HepG2 (cell line): ENCODE data around the gene GABRG3. TPM values are rescaled to one million over a fixed set of nuclear protein-coding genes. Genes with fewer than 3 reads are reported as not detected.

Source experiments
- ATAC-seq: fragments of 200-7000 bp; cut with Tn5 transposase; 3 replicates; pipeline ENCODE4 v1.9.1; 2020; ENCODE audit warnings: mild to moderate bottlenecking, moderate library complexity
- BruUV-seq: library from RNA; stranded (reverse); fragments of 400-500 nt; replicated peaks from 2 replicates; lab custom pipeline; 2021; lab: Mats Ljungman, UMichigan
- CTCF ChIA-PET: fragments of 300-600 bp; formaldehyde crosslinking; extraction: SDS; loops from one replicate; lab custom pipeline; 2021; ENCODE audit warnings: low total read pairs, inconsistent platforms, low intra/inter-chr PET ratio; lab: Yijun Ruan, JAX
- POLR2A ChIA-PET: fragments of 350-600 bp; sonication (Branson Sonifier 250); formaldehyde crosslinking; loops from one replicate; lab custom pipeline; 2020; ENCODE audit warnings: antibody characterized with exemption, inconsistent platforms; lab: Yijun Ruan, JAX
- DNase-seq: peaks from one replicate; pipeline ENCODE4 v3.0.0-alpha.2; 2015; ENCODE audit warnings: low spot score
- FAIRE-seq: peaks from 3 replicates; lab custom pipeline; 2011; peaks lifted over from hg19 to GRCh38; lab: Jason Lieb, UNC
- H2AFZ ChIP-seq: one replicate; pipeline ENCODE4 v1.6.1; 2011; ENCODE audit warnings: low read length, inconsistent platforms
- H3K27ac ChIP-seq: fragments of 300-600 bp; 3 replicates; pipeline ENCODE4 v1.8.0; 2011; ENCODE audit warnings: mixed run types, mild to moderate bottlenecking, mixed read lengths, low read length, inconsistent platforms; ENCODE audit not compliant: insufficient read depth; ENCODE audit errors: extremely low read length
- H3K27me3 ChIP-seq, 2 experiments: fragments of 200-600 bp in 1 of 2; 2 replicates in 1 of 2; 3 replicates in 1 of 2; pipeline versions ENCODE4 v1.6.0 to v1.8.0; 2011; ENCODE audit warnings: low read length in 2 of 2, mild to moderate bottlenecking in 2 of 2, moderate library complexity in 2 of 2, inconsistent platforms in 1 of 2; ENCODE audit not compliant: insufficient read depth in 2 of 2, control insufficient read depth in 1 of 2
- H3K36me3 ChIP-seq, 2 experiments: fragments of 200-600 bp in 1 of 2; replicated peaks in 1 of 2; 2 replicates in 1 of 2; 3 replicates in 1 of 2; pipeline versions ENCODE4 v1.5.1 to v1.8.0; 2011; ENCODE audit warnings: low read length in 2 of 2, inconsistent platforms in 1 of 2; ENCODE audit not compliant: insufficient read depth in 2 of 2, control insufficient read depth in 1 of 2
- H3K4me1 ChIP-seq: 2 replicates; pipeline ENCODE4 v1.5.1; 2012; ENCODE audit warnings: low read length, inconsistent platforms; ENCODE audit not compliant: insufficient read depth
- H3K4me2 ChIP-seq: 2 replicates; pipeline ENCODE4 v1.6.0; 2011; ENCODE audit warnings: low read depth, low read length, inconsistent platforms
- H3K4me3 ChIP-seq, 3 experiments: fragments of 200-600 bp in 1 of 3; sonication (generic), shearing (Covaris generic) in 1 of 3; replicated peaks in 1 of 3; 2 replicates each; pipeline ENCODE4 v1.5.1; 2011 to 2016; ENCODE audit warnings: low read length in 3 of 3, inconsistent platforms in 2 of 3, low read depth in 2 of 3, mild to moderate bottlenecking in 2 of 3, control low read depth in 1 of 3, mixed read lengths in 1 of 3; ENCODE audit not compliant: insufficient read depth in 1 of 3
- H3K79me2 ChIP-seq: one replicate; pipeline ENCODE4 v1.6.1; 2011; ENCODE audit warnings: low read length, inconsistent platforms; ENCODE audit not compliant: insufficient read depth
- H3K9ac ChIP-seq: 2 replicates; pipeline ENCODE4 v1.6.0; 2011; ENCODE audit warnings: mild to moderate bottlenecking, low read depth, low read length, inconsistent platforms; ENCODE audit not compliant: insufficient read depth
- H3K9me3 ChIP-seq: 2 replicates; pipeline ENCODE4 v1.5.1; 2012; ENCODE audit warnings: mild to moderate bottlenecking, low read length
- H4K20me1 ChIP-seq: 2 replicates; pipeline ENCODE4 v1.6.0; 2011; ENCODE audit warnings: inconsistent platforms, mild to moderate bottlenecking, low read length, moderate library complexity; ENCODE audit not compliant: insufficient read depth
- ARID2 ChIP-seq: sonication (generic); formaldehyde crosslinking; IDR thresholded peaks from 2 replicates; pipeline ENCODE4 v1.8.1; 2022; ENCODE audit warnings: mild to moderate bottlenecking, missing genetic modification reagents, borderline replicate concordance
- ETV6 ChIP-seq: sonication (generic); formaldehyde crosslinking; conservative IDR thresholded peaks from 2 replicates; pipeline ENCODE4 v1.4.0; 2020; ENCODE audit warnings: missing genetic modification reagents
- HDAC1 ChIP-seq: sonication (generic); formaldehyde crosslinking; IDR thresholded peaks from 2 replicates; pipeline ENCODE4 v1.5.1; 2020; ENCODE audit warnings: mild to moderate bottlenecking, missing genetic modification reagents
- MAFK ChIP-seq, 2 experiments: IDR thresholded peaks in 1 of 2; conservative IDR thresholded peaks in 1 of 2; 2 replicates each; pipeline ENCODE4 v1.6.1; 2011; ENCODE audit warnings: improper control_type of control experiment in 2 of 2, low read length in 2 of 2
- SNAI1 ChIP-seq: sonication (generic); formaldehyde crosslinking; IDR thresholded peaks from 2 replicates; pipeline ENCODE4 v1.5.0; 2020; ENCODE audit warnings: mild to moderate bottlenecking, missing genetic modification reagents, borderline replicate concordance
- ZNF501 ChIP-seq: sonication (generic); formaldehyde crosslinking; IDR thresholded peaks from 2 replicates; pipeline ENCODE4 v1.5.1; 2020; ENCODE audit warnings: mild to moderate bottlenecking, moderate library complexity, missing genetic modification reagents
- ZNF557 ChIP-seq: sonication (generic); formaldehyde crosslinking; IDR thresholded peaks from 2 replicates; pipeline ENCODE4 v1.4.0; 2020; ENCODE audit warnings: missing genetic modification reagents
- ZNF558 ChIP-seq: sonication (generic); formaldehyde crosslinking; IDR thresholded peaks from 2 replicates; pipeline ENCODE4 v1.9.0; 2022; ENCODE audit warnings: mild to moderate bottlenecking, missing genetic modification reagents, borderline replicate concordance
- ZSCAN20 ChIP-seq: sonication (generic); formaldehyde crosslinking; IDR thresholded peaks from 2 replicates; pipeline ENCODE4 v1.4.0; 2020; ENCODE audit warnings: missing genetic modification reagents, mild to moderate bottlenecking, borderline replicate concordance
- ZSCAN21 ChIP-seq: sonication (generic); formaldehyde crosslinking; IDR thresholded peaks from 2 replicates; pipeline ENCODE4 v1.8.0; 2022; ENCODE audit warnings: mild to moderate bottlenecking, missing genetic modification reagents, moderate library complexity, borderline replicate concordance
- WGBS: methylation state at CpG from one replicate; pipeline ENCODE4 v1.1.6; 2017; ENCODE audit warnings: low lambda C conversion rate; 5-methylcytosine and 5-hydroxymethylcytosine counted together
- in situ Hi-C: cut with HindIII; loops from 2 replicates; pipeline ENCODE4 v1.10.0; 2017; ENCODE audit warnings: low pct_unique_long_range_greater_than_20kb; ENCODE audit not compliant: extremely low pct_ligation_motif_present
- intact Hi-C: fragments of 100-400 bp; cut with micrococcal nuclease; formaldehyde crosslinking; loops from one replicate; pipeline ENCODE4 v1.10.0; 2022; ENCODE audit not compliant: unreplicated experiment
- polyA plus RNA-seq, 8 experiments: library from polyadenylated mRNA; depleted of rRNA in 3 of 8; stranded (reverse) in 7 of 8; unstranded in 1 of 8; fragments of >200 nt; fragmentation: Illumina TruSeq in 4 of 8; extraction: Trizol in 4 of 8; gene quantifications; 2 replicates each; pipeline versions ENCODE4 v1.2.1 to v1.2.3, GENCODE V29; 2011 to 2016; ENCODE audit warnings: low read depth in 4 of 8, missing spikeins in 1 of 8, mixed read lengths in 1 of 8; ENCODE audit not compliant: insufficient read depth in 1 of 8
- total RNA-seq, 5 experiments: library from RNA; depleted of rRNA; stranded (reverse); fragments of >200 nt; fragmentation: Illumina TruSeq; extraction: Trizol; gene quantifications; 2 replicates each; pipeline ENCODE4 v1.2.3, GENCODE V29; 2016; ENCODE audit warnings: low read depth in 1 of 5
- TF ChIP-seq, protein P1 (sequence below): sonication (generic); formaldehyde crosslinking; IDR thresholded peaks from 2 replicates; pipeline ENCODE4 v1.5.0; 2020; ENCODE audit warnings: missing genetic modification reagents
- TF ChIP-seq, protein P2 (sequence below): IDR thresholded peaks from 2 replicates; pipeline ENCODE4 v1.6.1; 2016; ENCODE audit warnings: mild to moderate bottlenecking, missing biosample characterization, missing genetic modification reagents
- TF ChIP-seq, protein P3 (sequence below): IDR thresholded peaks from 2 replicates; pipeline ENCODE4 v1.6.1; 2012; ENCODE audit warnings: low read depth, low read length, improper control_type of control experiment

Gene GABRG3
- total and polyA plus RNA-seq, 2 of the 13 experiments (the other 11 are each of a cell fraction or from before 2014, with no cell fraction given): not detected

DNA sequence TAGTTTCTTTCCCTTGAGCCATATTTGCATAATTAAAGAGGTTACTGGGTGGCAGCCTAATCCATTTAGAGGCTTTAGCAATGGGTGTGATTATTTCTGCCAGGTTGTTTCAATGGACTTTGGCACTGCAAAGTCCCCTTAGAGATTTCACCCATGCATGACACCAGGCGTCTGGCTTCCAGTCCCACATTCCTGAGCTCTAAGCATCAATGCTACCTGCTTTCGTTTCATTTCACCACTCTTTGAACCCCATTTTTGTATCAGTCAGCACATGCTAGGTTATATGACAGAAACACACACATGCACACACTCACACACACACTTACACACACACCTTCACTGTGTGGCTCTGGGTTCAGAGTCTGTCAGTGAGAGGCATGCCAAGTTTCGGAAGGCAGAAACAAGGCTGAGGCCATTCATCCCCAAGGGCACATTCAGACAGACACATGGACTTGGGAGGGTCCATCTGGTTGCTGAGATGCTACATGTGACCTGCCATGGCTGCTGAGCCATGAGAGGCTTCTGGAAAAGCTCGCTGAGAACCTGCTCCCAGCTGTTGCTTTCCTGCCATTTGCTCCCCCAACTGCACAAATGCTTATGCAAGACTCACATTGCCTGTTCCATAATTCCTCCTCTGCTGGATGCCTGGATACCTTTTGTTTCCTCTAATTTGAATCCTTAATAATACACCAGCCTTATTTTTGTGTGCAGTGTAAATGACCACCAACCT, 354.1 kb downstream of the GABRG3 start:
- CTCF ChIA-PET: no interaction called here
- intact Hi-C loops: no loop called here
- POLR2A ChIA-PET: no interaction called here
- Histone ChIP-seq H3K79me2 (no peaks in the 10 kb centered on the region), H3K9ac (no peak overlapping the region), H3K4me3 (no peak overlapping the region), H3K27me3 (no peaks in the 10 kb centered on the region), H3K36me3 (no peaks in the 10 kb centered on the region), H3K4me1 (no peaks in the 10 kb centered on the region), H3K27ac (no peak overlapping the region), H2AFZ (no peak overlapping the region), H4K20me1 (no peaks in the 10 kb centered on the region), H3K9me3 (peaks cover 20% of the 10 kb centered on the region), H3K4me2 (no peak overlapping the region)
- 21% methylated on average over 3 of the region's 4 CpGs for WGBS
- no peak for DNase-seq
- TF ChIP-seq MAFK (conservative IDR thresholded peaks at IDR 0.05 in 1 of 2, IDR thresholded peaks at IDR 0.05 in 1 of 2; ENCODE audit: low read length in 2 of 2) (0 out of 4 replicates have a peak, but pooled peaks of 1 of the 2 experiments have one; percentile 10), ZSCAN20 (CRISPR knock-in tag) (no peak)
- FAIRE-seq: no peak
- in situ Hi-C loops: no loop called here
- no TSS peak for BruUV-seq
- ATAC-seq: no peak

DNA sequence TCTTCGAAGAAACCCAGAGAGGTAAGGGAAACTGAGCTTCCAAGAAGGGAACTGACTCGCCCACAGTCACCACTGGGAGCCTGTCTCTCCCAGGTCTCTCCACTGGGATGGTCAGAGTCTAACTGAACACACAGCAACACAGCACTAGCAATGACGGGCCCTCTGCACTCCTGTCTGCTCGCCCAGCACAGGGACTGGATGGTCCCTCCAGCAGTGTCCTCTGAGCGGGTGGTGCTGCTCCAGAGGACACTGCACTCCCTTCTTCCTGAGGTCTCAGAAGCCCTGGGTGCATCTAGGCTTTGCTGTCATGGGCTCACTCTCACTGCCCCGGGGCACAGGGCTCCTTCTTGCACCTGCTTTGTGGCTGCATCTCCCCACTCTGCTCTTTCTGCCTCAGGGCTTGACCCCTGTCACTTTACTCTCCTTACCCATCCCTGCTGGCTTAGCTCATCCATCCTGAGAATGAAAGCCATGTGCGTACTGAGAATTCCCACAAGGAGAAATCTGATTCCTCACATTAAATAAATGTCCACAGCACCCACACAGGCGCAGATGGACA, 356.6 kb downstream of the GABRG3 start:
- H3K27me3 ChIP-seq: no peaks in the 10 kb centered on the region
- no peak overlapping the region for H3K27ac ChIP-seq
- H3K4me2 ChIP-seq: no peak overlapping the region
- peaks cover 20% of the 10 kb centered on the region for H3K9me3 ChIP-seq
- intact Hi-C loops (no loop called here), in situ Hi-C loops (no loop called here)
- no peaks in the 10 kb centered on the region for H4K20me1 ChIP-seq
- no peak for ATAC-seq
- WGBS: 0% methylated on average over 3 of the region's 8 CpGs
- no peaks in the 10 kb centered on the region for H3K36me3 ChIP-seq
- H3K9ac ChIP-seq: no peak overlapping the region
- H3K4me3 ChIP-seq: no peak overlapping the region
- H3K4me1 ChIP-seq: no peaks in the 10 kb centered on the region
- no peak overlapping the region for H2AFZ ChIP-seq
- DNase-seq: no peak
- no peak for FAIRE-seq
- H3K79me2 ChIP-seq: no peaks in the 10 kb centered on the region
- ChIA-PET CTCF (no interaction called here), POLR2A (no interaction called here)
- no TSS peak for BruUV-seq
- no peak for TF ChIP-seq HDAC1 (CRISPR knock-in tag)
- TF ChIP-seq ETV6 (CRISPR knock-in tag): no peak
- TF ChIP-seq, protein P1, sequence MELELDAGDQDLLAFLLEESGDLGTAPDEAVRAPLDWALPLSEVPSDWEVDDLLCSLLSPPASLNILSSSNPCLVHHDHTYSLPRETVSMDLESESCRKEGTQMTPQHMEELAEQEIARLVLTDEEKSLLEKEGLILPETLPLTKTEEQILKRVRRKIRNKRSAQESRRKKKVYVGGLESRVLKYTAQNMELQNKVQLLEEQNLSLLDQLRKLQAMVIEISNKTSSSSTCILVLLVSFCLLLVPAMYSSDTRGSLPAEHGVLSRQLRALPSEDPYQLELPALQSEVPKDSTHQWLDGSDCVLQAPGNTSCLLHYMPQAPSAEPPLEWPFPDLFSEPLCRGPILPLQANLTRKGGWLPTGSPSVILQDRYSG (CRISPR knock-in tag): no peak
- TF ChIP-seq ZSCAN21 (CRISPR knock-in tag): no peak
- no peak for TF ChIP-seq ZNF558 (CRISPR knock-in tag)
- no peak for TF ChIP-seq ARID2 (CRISPR knock-in tag)
- TF ChIP-seq SNAI1 (CRISPR knock-in tag): no peak
- no peak for TF ChIP-seq ZNF557
- TF ChIP-seq ZNF501 (CRISPR knock-in tag): no peak
- TF ChIP-seq, protein P2, sequence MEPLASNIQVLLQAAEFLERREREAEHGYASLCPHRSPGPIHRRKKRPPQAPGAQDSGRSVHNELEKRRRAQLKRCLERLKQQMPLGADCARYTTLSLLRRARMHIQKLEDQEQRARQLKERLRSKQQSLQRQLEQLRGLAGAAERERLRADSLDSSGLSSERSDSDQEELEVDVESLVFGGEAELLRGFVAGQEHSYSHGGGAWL (CRISPR knock-in tag): no peak
- TF ChIP-seq, protein P3, sequence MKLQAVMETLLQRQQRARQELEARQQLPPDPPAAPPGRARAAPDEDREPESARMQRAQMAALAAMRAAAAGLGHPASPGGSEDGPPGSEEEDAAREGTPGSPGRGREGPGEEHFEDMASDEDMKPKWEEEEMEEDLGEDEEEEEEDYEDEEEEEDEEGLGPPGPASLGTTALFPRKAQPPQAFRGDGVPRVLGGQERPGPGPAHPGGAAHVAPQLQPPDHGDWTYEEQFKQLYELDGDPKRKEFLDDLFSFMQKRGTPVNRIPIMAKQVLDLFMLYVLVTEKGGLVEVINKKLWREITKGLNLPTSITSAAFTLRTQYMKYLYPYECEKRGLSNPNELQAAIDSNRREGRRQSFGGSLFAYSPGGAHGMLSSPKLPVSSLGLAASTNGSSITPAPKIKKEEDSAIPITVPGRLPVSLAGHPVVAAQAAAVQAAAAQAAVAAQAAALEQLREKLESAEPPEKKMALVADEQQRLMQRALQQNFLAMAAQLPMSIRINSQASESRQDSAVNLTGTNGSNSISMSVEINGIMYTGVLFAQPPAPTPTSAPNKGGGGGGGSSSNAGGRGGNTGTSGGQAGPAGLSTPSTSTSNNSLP: no peak
